ENCODE results near the gene RBPJ.

- TF ChIP-seq, protein P1, sequence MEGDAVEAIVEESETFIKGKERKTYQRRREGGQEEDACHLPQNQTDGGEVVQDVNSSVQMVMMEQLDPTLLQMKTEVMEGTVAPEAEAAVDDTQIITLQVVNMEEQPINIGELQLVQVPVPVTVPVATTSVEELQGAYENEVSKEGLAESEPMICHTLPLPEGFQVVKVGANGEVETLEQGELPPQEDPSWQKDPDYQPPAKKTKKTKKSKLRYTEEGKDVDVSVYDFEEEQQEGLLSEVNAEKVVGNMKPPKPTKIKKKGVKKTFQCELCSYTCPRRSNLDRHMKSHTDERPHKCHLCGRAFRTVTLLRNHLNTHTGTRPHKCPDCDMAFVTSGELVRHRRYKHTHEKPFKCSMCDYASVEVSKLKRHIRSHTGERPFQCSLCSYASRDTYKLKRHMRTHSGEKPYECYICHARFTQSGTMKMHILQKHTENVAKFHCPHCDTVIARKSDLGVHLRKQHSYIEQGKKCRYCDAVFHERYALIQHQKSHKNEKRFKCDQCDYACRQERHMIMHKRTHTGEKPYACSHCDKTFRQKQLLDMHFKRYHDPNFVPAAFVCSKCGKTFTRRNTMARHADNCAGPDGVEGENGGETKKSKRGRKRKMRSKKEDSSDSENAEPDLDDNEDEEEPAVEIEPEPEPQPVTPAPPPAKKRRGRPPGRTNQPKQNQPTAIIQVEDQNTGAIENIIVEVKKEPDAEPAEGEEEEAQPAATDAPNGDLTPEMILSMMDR (IDR thresholded peaks at IDR 0.05; ENCODE audit: low read length) = no peak
- TF ChIP-seq EZH2 (IDR thresholded peaks at IDR 0.05; ENCODE audit: borderline replicate concordance, low read length) = no peak
These were observed 16.8 kb downstream of the RBPJ start for GRCh38 chr4:26337612-26338011.

Data from OCI-LY1 (cell line).